GM21367 (cell line): ENCODE data around the gene GATAD2B.
"Not testable (repeated sequence)": the region's sequence is repeated elsewhere in the genome, so short reads cannot be mapped to it uniquely, and the experiment has no call there.

ENCODE experiments used
- ATAC-seq: cut with Tn5 transposase; IDR thresholded peaks from one replicate; pipeline ENCODE4 v1.9.1; 2021; ENCODE audit not compliant: unreplicated experiment

GATAD2B gene

DNA sequence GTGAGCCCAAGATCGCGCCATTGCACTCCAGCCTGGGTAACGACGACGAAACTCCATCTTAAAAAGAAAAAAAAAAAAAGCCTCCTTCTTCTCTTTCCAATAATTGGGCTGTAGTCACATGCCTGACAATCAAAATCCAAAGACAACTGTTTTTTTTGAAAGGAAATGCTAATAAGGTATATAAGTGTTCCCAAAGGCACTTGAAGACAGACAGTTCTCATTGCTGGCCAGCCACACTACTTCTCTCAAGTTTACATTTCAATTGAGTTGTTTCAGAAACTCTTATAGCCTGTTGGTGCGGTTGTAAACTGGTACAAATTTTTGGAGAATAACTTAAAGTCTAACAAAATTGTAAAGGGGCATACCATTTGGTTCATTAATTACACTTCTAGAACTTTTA is 23.3 kb downstream of the GATAD2B start:
- ATAC-seq, result no peak

DNA sequence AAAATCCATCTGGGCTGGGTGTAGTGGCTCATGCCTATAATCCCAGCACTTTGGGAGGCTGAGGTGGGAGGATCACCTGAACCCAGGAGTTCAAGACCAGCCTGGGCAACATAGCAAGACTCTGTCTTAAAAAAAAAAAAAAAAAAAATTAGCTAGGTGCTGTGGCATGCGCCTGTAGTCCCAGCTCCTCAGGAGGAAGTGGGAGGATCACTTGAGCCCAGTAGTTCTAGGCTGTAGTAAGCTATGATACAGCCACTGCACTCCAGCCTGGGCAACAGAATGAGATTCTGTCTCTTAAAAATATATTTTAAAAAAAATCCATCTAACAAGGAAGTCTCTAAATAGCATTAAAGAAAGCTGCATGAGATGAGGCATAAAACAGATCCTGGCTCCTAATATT is 26.9 kb downstream of the GATAD2B start:
- not testable (repeated sequence) for ATAC-seq

DNA sequence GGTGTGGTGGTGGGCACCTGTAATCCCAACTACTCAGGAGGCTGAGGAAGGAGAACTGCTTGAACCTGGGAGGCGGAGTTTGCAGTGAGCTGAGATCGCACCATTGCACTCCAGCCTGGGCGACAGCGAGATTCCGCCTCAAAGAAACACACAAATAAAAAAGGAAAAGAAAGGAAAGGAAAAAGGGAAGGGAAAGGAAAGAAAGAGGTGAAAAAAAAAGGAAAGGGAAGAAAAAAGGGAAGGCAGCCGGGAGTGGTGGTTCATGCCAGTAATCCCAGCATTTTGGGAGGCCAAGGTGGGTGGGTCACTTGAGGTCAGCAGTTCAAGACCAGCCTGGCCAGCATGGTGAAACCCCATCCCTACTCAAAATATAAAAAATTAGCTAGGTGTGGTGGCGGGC is 31.7 kb downstream of the GATAD2B start:
- not testable (repeated sequence) for ATAC-seq

DNA sequence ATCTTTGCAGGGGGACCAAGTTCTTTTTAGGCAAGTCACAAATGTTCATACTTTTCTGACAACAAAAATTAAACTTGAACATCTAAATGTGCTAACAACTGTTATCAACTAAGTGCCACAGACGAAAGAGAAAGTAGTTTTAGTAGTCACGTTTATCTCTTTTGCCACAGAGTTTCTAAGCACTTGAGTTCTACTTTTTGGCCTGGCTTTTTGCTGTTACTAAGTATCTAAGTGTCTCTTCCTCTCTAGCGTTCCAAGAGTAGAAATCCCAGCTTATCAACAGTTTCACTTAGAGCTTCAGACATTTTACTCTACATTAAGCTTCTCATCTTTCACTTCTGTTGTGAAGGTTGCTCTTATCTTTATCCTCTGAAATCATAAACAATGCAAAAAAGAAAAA is 34.2 kb downstream of the GATAD2B start:
- no peak for ATAC-seq

DNA sequence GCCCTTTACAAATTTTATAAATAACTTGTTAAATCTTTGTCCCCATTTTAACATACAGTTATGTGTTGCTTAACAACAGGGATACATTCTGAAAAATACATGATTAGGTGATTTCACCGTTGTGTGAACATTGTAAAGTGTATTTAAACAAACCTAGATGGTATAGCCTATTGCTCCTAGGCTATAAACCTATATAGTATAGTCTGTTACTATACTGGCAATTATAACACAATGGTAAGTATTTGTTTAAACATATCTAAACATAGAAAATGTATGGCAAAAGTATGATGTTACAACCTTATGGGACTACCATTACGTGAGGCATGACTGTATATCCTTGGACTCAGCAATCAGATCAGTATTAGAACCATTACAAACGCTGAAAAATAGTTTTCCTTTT is 36.6 kb downstream of the GATAD2B start:
- ATAC-seq, result no peak

DNA sequence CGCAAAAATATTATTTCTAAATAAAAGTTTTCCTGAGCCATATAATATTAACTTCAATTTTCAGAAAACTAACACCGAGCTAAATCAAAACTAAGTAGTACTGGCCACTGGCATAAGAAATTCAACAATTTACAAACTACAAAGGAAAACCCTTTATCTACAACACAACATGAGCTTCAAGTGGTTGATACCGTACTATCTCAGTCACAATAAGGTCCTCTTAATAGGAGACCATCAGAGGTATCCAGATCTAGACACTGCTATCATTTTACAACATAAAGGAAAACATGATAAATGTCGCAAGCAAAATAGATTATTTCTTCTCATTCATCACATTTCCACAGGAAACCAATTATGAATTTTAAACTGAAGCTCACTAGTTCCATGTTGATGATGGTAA is 39.5 kb downstream of the GATAD2B start:
- ATAC-seq, result no peak

DNA sequence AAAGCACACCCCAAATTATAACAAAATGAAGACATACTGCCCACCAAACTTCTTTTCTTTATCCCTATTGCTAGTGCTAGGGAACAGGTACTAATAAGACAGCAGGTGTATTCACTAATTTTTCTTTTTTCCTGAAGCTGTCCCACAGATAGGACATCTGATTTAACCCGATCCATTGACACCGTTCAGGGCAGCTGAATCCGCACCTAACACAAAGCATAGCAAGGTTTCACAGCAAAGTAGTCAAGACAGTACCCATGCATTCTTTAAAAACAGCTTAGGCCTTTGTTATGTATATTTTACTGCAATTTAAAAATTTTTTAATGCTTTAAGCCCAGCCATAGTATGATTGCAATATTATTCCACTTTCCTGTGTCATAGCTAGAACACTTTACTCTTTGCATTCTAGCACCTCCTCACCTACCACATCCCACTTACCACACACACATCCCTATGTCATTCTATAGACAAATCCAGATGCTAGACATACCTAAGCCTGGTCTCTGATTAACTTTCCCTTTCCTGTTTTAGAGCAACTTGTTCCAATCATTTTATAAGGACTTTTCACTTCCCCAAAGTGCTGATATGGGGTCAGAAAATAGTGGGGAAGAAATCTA is 40.4 kb downstream of the GATAD2B start:
- ATAC-seq, result no peak

DNA sequence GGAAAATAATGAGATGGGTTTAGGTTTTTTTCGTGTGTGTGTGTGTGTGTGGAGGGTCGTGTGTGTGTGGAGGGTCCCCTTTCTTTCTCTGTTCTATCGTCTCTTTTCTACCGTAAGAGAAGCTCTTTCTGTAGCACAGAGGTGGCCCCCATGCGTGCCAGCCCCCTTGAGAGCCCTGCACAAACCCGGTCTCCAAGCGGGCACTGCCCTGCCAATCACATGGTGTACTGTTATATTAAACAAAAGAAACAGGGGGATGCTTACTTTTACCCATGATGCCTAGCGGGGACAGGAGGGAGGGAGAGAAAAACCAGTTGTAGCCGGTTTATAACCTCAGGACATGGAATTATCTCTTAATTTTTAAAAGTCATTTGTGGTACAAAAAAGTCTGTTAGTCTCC is 41.0 kb downstream of the GATAD2B start:
- ATAC-seq, result no peak

DNA sequence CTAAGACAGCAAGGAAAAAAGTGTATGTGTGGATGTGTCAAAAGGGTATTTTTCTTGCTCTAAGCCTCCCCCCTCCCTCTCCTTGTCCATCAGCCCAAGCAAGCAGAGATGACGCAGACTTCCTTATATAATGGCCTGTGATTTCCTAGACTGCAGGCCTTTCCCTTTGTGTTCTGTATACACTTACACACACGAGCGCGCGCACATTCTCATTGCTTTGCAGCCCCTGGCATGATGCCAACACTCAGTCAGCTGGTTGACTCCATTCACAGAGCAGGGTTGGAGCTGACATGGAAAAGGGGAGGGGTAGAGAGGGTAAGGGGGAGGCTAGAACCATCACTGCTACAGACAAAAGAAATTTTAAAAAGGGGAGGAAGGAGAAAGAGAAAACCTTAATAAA is 41.8 kb downstream of the GATAD2B start:
- ATAC-seq, result no peak

DNA sequence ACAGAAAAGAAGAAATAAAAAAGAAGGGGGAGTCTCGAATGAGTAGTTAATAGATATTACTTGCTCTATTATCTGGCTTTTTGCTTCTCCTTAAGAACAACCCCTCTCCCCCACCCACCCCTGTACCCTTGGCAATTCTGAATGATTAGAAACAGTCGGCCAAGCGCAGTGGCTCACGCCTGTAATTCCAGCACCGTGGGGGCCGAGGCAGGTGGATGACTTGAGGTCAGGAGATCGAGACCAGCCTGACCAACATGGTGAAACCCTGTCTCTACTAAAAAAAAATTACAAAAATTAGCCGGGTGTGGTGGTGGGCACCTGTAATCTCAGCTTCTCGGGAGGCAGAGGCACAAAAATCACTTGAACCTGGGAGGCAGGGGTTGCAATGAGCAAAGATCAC is 42.7 kb downstream of the GATAD2B start:
- no peak for ATAC-seq

DNA sequence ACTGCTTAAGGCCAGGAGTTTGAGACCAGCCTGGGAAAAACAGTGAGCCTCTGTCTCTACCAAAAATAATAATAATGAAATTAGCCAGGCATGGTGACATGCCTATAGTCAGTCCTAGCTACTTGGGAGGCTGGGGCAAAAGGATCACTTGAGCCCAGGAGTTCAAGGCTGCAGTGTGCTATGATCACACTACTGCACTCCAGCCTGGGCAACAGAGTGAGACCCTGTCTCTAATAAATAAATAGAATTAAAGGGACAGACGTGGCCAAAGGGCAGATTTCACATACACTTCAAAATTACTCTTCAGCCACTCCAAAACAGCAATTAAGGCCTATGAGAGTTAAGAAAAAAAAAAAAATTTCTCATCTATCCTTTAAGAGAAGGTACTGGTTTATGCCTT is 45.7 kb downstream of the GATAD2B start:
- no peak for ATAC-seq

DNA sequence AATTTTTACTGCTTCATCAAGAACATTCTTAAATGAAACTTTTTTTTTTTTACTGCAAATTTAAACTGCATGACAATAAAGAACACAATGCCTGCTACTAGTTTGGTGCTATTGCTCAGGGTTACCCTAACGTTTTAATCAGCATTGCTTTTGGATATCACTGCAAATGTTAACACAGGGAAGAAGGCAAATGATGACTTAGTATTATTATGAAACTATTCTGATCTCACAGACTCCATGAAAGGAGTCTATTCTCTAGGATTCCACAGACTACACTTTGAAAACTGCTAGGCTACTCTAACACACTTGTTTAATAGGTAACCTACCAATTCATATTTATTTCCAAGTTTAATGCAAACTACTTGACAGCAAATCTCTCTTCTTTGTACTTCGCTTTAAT is 49.8 kb downstream of the GATAD2B start:
- no peak for ATAC-seq

DNA sequence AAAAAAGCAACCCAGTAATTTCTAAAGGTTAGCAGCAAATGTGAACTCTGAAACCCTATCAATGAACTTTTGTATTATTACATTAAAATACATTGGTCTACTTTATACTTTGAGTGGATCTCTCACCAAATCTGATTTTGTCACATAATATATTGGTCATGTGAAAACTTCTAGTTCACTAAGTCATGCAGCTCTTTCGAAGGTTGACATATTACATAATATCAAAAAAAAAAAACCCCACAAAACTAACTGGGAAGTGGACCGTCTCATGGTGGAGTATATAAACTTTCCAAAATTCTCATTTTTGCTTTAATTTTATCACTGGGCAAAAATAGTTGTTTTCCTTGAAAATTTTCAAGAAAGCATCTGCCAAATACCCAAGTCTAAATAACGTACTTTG is 50.4 kb downstream of the GATAD2B start:
- no peak for ATAC-seq

DNA sequence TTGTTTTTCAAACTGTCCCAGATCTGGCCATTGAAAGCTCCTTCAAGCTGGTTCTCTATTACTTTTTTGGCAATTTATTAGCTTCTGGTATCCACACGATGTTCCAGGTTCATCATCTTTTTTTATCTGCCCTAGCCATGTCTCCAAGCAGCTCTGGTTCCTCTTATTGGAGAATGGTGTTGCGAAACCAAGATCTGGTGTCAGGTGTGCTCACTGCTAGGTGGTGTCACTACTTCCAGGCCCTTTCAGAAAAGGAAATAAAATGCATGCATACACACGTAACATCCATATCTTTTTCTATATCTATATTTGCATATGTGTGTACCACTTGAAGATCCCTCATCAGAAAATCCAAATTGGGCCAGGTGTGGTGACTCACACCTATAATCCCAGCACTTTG is 53.3 kb downstream of the GATAD2B start:
- no peak for ATAC-seq

DNA sequence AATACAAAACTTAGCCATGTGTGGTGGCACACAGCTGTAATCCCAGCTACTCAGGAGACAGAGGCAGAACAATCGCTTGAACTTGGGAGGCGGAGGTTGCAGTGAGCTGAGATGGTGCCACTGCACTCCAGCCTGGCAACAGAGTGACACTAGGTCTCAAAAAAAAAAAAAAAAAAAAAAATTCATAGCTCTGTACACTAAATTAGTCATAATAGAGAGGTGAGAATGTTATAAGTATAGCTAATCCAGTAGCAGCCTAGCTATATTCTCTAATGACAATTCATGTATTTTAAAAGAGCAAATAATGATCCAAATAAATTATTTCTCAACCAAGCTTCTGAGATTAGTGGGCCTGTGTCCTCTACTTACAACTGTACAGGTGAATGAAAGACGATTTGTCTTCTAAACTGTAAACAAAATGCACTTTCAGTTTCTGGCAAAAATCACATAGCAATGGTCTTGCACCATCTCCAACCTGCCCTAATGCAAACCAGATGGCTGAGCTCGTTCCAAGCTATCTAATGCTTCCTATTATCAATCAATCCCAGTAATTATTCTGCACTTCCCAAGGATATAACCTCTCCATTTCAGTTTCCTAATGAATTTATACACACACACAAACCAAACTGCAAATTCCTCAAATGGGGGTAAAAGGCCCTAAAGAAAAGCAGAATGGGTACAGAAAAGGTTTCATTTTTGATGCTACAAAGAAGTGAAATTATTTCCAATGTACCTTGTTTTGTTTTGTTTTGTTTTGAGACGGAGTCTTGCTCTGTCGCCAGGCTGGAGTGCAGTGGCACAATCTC is 56.5 kb downstream of the GATAD2B start:
- no peak for ATAC-seq

DNA sequence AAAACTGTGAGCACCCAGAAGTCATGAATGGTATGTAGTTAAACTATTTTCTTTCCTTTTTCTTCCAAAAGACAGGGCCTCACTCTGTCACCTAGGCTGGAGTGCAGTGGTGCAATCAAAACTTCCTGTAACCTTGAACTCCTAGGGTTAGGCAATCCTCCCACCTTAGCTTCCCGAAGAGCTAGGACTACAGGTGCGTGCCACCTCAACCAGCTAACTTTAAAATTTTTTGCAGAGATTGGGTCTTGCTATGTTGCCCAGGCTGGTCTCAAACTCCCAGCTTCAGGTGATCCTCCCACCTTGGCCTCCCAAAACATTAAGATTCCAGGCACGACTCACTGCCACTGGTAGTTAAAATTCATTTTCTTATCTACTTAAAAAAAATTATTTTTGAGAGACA is 62.5 kb downstream of the GATAD2B start:
- no peak for ATAC-seq

DNA sequence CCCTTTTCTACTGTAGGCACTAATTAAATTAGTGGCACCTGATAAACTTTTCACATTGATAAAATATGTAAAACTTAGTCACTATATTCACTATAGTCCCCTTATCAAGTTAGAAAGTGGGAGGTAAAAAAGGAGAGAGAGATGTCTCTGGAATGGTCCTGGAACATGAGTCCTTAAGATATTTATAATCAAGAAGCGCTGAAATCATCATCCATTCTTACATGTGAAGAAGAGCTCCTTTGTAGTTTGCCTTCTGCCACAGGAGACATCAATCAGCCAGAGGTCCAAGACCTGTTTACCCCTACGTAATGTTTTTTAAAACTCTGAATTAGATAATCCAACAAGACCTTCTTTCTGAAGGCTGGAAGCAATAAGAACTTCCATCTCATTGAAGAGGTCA is 65.3 kb downstream of the GATAD2B start:
- no peak for ATAC-seq

DNA sequence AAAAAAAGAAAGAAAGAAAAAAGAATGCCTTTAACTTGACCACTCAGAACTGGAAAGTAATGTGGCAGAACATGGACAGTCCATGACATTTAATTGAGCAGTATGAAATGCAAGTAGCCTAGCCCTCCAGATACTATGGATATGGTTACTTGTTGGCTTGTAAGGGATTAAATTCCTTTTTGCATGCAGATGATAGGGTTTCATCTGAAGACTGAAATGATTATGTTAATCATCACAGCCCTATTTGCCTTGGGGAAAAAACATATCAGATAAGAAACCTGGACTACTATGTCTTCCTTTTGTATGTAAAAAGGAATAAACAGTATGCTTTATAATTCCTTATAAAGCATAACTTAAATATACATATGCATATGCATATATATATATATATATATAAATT is 66.0 kb downstream of the GATAD2B start:
- ATAC-seq, result no peak

DNA sequence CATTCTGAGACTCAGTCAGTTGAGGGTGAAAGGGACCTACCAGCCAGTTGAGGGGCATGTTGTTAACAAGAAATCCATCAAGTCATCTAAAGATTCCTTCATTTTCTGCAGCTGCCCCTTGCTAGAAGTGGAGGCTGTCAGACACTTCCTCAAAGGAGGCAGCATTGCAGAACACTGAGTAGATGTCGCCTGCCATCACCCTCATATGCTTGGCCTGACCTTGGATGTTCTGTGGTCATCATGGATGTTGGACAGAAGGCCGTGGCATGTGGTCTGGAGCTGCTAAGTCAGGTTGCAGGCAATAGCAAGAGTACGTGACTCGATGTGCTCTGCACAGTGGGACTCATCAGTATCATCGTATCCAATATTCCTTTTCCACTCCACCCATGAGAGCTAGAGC is 70.6 kb downstream of the GATAD2B start:
- no peak for ATAC-seq

DNA sequence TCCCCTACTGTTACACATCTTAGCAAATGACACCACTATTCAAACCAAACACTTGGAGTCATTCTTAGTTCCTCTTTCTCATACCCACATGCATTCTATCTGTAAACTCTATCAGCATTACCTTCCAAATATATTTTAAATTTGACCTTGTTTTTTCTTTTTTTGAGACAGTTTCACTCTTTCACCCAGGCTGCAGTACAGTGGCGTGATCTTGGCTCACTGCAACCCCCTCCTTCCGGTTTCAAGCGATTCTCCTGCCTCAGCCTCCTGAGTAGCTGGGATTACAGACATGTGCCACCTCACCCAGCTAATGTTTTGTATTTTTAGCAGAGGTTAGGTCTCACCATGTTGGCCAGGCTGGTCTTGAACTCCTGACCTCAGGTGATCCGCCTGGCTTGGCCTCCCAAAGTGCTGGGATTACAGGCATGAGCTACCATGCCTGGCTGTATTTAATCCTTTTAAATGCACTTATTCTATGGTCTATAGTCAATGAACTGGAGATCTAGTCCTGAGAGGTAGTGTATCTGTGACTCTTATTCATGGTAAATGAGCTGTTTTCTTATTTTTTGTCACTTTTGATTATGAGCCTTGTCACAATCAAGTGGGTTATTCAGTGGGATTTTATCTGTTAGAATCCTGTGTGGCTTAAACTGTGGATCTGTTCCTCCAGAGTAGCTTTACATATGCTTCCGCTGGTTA is 73.1 kb downstream of the GATAD2B start:
- ATAC-seq, result peak; percentile 53

DNA sequence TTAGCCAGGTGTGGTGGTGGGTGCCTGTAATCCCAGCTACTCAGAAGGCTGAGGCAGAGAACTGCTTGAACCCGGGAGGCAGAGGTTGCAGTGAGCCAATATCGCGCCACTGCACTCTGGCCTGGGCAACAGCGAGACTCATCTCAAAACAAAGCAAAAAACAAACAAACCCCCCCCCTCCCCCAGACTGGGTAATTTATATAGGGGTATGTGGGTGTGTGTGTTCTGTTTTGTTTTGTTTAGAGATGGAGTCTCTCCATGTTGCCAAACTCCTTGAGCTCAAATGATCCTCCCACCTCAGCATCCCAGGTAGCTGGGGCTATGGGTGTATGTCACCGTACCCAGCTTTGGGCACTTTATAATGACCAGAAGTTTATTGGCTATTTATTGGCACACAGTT is 74.0 kb downstream of the GATAD2B start:
- ATAC-seq, result no peak

DNA sequence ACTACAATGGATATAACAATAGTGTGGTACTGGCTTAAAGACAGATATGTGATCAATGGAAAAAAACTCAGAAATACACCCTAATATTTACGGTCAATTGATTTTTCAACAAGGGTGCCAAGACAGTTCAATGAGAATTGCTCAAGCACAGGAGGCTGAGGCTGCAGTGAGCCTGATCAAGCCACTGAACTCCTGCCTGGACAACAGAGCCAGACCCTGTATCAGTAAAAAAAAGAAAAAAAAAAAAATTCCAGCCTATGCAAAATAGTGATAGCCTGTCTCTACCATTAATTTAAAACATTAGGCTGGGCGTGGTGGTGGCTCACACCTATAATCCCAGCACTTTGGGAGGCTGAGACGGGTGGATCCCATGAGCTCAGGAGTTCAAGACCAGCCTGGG is 77.6 kb downstream of the GATAD2B start:
- ATAC-seq, result no peak
